Neural cell (in vitro differentiated cells): ENCODE measurements around the gene MYF6. TPM values are rescaled to one million over a fixed set of nuclear protein-coding genes. Genes with fewer than 3 reads are reported as not detected.

Experiments
- H2AFZ ChIP-seq: fragments of 200-600, 300-800 bp; sonication (generic), shearing (Covaris generic); 2 replicates; pipeline ENCODE4 v1.6.0; 2014; ENCODE audit warnings: low read depth, mild to moderate bottlenecking, antibody characterized with exemption, low read length, moderate library complexity
- H3F3A ChIP-seq: fragments of 200-600 bp; shearing (Covaris generic); 2 replicates; pipeline ENCODE4 v1.6.1; 2016; ENCODE audit warnings: mild to moderate bottlenecking, moderate library complexity, mixed read lengths, antibody characterized with exemption, low read length; ENCODE audit not compliant: insufficient read depth, poor library complexity, severe bottlenecking
- H3K27ac ChIP-seq: fragments of 200-600, 300-800 bp; sonication (generic), shearing (Covaris generic); 2 replicates; pipeline ENCODE4 v1.5.1; 2014; ENCODE audit warnings: mild to moderate bottlenecking, low read length, moderate library complexity
- H3K27me3 ChIP-seq: fragments of 300-800, 200-600 bp; sonication (generic), shearing (Covaris generic); 2 replicates; pipeline ENCODE4 v1.6.0; 2014; ENCODE audit warnings: mild to moderate bottlenecking, low read depth, low read length, moderate library complexity; ENCODE audit not compliant: insufficient read depth
- H3K36me3 ChIP-seq: fragments of 300-800, 200-600 bp; sonication (generic), shearing (Covaris generic); 2 replicates; pipeline ENCODE4 v1.5.1; 2014; ENCODE audit warnings: mild to moderate bottlenecking, antibody characterized with exemption, low read length, moderate library complexity; ENCODE audit not compliant: insufficient read depth
- H3K4me2 ChIP-seq: fragments of 300-800, 200-600 bp; sonication (generic), shearing (Covaris generic); 2 replicates; pipeline ENCODE4 v1.6.0; 2014; ENCODE audit warnings: mild to moderate bottlenecking, low read length
- H3K4me3 ChIP-seq: fragments of 300-800, 200-600 bp; sonication (generic), shearing (Covaris generic); 2 replicates; pipeline ENCODE4 v1.5.1; 2014; ENCODE audit warnings: mild to moderate bottlenecking, low read length, moderate library complexity
- H3K79me2 ChIP-seq: fragments of 200-600 bp; shearing (Covaris generic); replicated peaks from 2 replicates; pipeline ENCODE4 v1.6.0; 2014; ENCODE audit warnings: mild to moderate bottlenecking, low read length, moderate library complexity; ENCODE audit not compliant: insufficient read depth
- H3K9ac ChIP-seq: fragments of 300-800, 200-600 bp; sonication (generic), shearing (Covaris generic); 2 replicates; pipeline ENCODE4 v1.6.1; 2016; ENCODE audit warnings: mild to moderate bottlenecking, low read length, mixed read lengths
- H3K9me2 ChIP-seq: fragments of 200-600 bp; shearing (Covaris generic); 2 replicates; pipeline ENCODE4 v1.6.1; 2016; ENCODE audit warnings: mild to moderate bottlenecking, low read length, mixed read lengths; ENCODE audit not compliant: insufficient read depth
- H3K9me3 ChIP-seq: fragments of 200-600, 300-800 bp; sonication (generic), shearing (Covaris generic); 2 replicates; pipeline ENCODE4 v1.6.1; 2016; ENCODE audit warnings: mild to moderate bottlenecking, mixed run types, low read length, moderate library complexity, mixed read lengths
- H4K20me1 ChIP-seq: fragments of 200-600 bp; shearing (Covaris generic); 2 replicates; pipeline ENCODE4 v1.6.1; 2016; ENCODE audit warnings: mild to moderate bottlenecking, mixed run types; ENCODE audit not compliant: insufficient read depth
- EP300 ChIP-seq: fragments of 450-650 bp; conservative IDR thresholded peaks from 2 replicates; pipeline ENCODE4 v1.6.1; 2014; ENCODE audit warnings: antibody characterized with exemption, mild to moderate bottlenecking, moderate library complexity; ENCODE audit not compliant: poor library complexity, severe bottlenecking
- EZH2 ChIP-seq: fragments of 200-600, 300-800 bp; shearing (Covaris generic), sonication (generic); IDR thresholded peaks from 2 replicates; pipeline ENCODE4 v1.6.1; 2014; ENCODE audit warnings: antibody characterized with exemption, low read length, borderline replicate concordance, mild to moderate bottlenecking; ENCODE audit not compliant: insufficient read depth, poor library complexity, severe bottlenecking
- MXI1 ChIP-seq: fragments of 450-650 bp; conservative IDR thresholded peaks from 2 replicates; pipeline ENCODE4 v1.6.1; 2014; ENCODE audit warnings: antibody characterized with exemption, mild to moderate bottlenecking; ENCODE audit not compliant: poor library complexity, severe bottlenecking
- POLR2AphosphoS5 ChIP-seq: IDR thresholded peaks from 2 replicates; pipeline ENCODE4 v1.6.1; 2012
- RAD21 ChIP-seq: fragments of 450-650 bp; conservative IDR thresholded peaks from 2 replicates; pipeline ENCODE4 v1.6.1; 2014; ENCODE audit warnings: antibody characterized with exemption, mild to moderate bottlenecking, moderate library complexity
- SMC3 ChIP-seq: fragments of 450-650 bp; conservative IDR thresholded peaks from 2 replicates; pipeline ENCODE4 v1.6.1; 2014; ENCODE audit warnings: antibody characterized with exemption, mild to moderate bottlenecking, moderate library complexity; ENCODE audit not compliant: poor library complexity
- TAF1 ChIP-seq: IDR thresholded peaks from 2 replicates; pipeline ENCODE4 v1.6.1; 2012; ENCODE audit warnings: low read depth
- polyA plus RNA-seq: library from polyadenylated mRNA; depleted of rRNA; stranded (reverse); fragments of >200 nt; gene quantifications from 2 replicates; pipeline ENCODE4 v1.2.3, GENCODE V29; 2014
- TF ChIP-seq, protein P1 (sequence below): fragments of 450-650 bp; IDR thresholded peaks from 2 replicates; pipeline ENCODE4 v1.5.1; 2014; ENCODE audit warnings: antibody characterized with exemption, mild to moderate bottlenecking, moderate library complexity; ENCODE audit not compliant: poor library complexity, severe bottlenecking
- TF ChIP-seq, protein P2 (sequence below): IDR thresholded peaks from 2 replicates; pipeline ENCODE4 v1.6.1; 2012; ENCODE audit warnings: borderline replicate concordance

MYF6 gene
- polyA plus RNA-seq, 1 donor from 2014 or later, result not detected

DNA sequence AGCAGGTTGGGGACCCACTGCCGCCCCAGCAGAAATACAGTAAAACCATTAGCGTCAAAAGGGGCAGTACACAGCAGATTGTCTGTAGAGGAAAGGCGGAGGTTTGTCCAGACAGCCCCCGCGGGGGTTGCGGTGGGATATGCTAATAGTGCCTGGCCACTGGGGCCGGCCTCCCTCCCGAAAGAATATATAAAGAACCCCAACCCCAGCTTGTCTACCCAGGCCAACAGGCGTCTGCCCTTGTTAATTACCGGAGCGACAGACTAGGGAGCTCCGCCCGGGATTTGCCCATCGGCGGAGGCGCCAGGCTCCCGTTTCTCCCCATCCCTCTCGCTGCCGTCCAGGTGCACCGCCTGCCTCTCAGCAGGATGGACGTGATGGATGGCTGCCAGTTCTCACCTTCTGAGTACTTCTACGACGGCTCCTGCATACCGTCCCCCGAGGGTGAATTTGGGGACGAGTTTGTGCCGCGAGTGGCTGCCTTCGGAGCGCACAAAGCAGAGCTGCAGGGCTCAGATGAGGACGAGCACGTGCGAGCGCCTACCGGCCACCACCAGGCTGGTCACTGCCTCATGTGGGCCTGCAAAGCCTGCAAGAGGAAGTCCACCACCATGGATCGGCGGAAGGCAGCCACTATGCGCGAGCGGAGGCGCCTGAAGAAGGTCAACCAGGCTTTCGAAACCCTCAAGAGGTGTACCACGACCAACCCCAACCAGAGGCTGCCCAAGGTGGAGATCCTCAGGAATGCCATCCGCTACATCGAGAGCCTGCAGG is 9.4 kb downstream of the MYF6 start, which contains the start of gene MYF5:
Gene MYF5 (plus strand): TSS at position 217 of the 774 bp plus-strand sequence. CDS start 152 bp downstream, at position 369.
- no peaks in the 10 kb centered on the region for H3K79me2 ChIP-seq
- TF ChIP-seq, protein P1, sequence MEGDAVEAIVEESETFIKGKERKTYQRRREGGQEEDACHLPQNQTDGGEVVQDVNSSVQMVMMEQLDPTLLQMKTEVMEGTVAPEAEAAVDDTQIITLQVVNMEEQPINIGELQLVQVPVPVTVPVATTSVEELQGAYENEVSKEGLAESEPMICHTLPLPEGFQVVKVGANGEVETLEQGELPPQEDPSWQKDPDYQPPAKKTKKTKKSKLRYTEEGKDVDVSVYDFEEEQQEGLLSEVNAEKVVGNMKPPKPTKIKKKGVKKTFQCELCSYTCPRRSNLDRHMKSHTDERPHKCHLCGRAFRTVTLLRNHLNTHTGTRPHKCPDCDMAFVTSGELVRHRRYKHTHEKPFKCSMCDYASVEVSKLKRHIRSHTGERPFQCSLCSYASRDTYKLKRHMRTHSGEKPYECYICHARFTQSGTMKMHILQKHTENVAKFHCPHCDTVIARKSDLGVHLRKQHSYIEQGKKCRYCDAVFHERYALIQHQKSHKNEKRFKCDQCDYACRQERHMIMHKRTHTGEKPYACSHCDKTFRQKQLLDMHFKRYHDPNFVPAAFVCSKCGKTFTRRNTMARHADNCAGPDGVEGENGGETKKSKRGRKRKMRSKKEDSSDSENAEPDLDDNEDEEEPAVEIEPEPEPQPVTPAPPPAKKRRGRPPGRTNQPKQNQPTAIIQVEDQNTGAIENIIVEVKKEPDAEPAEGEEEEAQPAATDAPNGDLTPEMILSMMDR, result no peak
- TF ChIP-seq, protein P2, sequence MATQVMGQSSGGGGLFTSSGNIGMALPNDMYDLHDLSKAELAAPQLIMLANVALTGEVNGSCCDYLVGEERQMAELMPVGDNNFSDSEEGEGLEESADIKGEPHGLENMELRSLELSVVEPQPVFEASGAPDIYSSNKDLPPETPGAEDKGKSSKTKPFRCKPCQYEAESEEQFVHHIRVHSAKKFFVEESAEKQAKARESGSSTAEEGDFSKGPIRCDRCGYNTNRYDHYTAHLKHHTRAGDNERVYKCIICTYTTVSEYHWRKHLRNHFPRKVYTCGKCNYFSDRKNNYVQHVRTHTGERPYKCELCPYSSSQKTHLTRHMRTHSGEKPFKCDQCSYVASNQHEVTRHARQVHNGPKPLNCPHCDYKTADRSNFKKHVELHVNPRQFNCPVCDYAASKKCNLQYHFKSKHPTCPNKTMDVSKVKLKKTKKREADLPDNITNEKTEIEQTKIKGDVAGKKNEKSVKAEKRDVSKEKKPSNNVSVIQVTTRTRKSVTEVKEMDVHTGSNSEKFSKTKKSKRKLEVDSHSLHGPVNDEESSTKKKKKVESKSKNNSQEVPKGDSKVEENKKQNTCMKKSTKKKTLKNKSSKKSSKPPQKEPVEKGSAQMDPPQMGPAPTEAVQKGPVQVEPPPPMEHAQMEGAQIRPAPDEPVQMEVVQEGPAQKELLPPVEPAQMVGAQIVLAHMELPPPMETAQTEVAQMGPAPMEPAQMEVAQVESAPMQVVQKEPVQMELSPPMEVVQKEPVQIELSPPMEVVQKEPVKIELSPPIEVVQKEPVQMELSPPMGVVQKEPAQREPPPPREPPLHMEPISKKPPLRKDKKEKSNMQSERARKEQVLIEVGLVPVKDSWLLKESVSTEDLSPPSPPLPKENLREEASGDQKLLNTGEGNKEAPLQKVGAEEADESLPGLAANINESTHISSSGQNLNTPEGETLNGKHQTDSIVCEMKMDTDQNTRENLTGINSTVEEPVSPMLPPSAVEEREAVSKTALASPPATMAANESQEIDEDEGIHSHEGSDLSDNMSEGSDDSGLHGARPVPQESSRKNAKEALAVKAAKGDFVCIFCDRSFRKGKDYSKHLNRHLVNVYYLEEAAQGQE, result no peak
- TF ChIP-seq TAF1, result no peak
- TF ChIP-seq RAD21, result no peak
- TF ChIP-seq EP300, result no peak
- no peak for TF ChIP-seq SMC3
- TF ChIP-seq EZH2, result no peak
- no peak for TF ChIP-seq MXI1
- no peak for TF ChIP-seq POLR2AphosphoS5
- no peaks in the 10 kb centered on the region for H3K9me3 ChIP-seq
- no peak within 1 kb of the TSS for H2AFZ ChIP-seq
- H4K20me1 ChIP-seq, result no peaks in the 10 kb centered on the region
- H3K36me3 ChIP-seq, result no peaks in the 10 kb centered on the region
- no peak within 1 kb of the TSS for H3K9ac ChIP-seq
- no peaks in the 10 kb centered on the region for H3K9me2 ChIP-seq
- H3F3A ChIP-seq, result no peaks in the 10 kb centered on the region
- H3K27ac ChIP-seq, result no peak within 1 kb of the TSS
- no peak within 1 kb of the TSS for H3K4me2 ChIP-seq
- H3K4me3 ChIP-seq, result no peak within 1 kb of the TSS
- peaks cover 9% of the 10 kb centered on the region for H3K27me3 ChIP-seq

DNA sequence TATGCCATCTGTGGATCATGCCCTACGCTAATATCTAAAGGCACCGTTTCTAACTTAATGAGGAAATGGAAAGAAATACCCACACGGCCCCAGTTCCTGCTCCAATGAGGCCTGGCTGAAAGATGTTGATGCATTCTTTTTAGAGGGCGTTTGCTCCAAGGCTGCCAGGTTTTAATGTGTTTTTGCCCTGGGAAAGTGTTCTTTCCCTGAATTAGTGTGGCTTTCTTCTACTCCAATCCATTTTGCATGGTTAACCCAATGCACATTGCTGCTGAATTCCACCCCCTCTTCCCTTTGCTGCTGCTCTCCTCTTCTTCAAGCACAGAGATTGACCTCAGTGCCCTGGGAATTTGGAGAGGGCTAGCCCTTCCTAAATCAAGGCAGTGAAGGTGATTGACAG is 10.4 kb downstream of the MYF6 start:
- Histone ChIP-seq H3K9ac (no peak overlapping the region), H3F3A (no peaks in the 10 kb centered on the region), H3K79me2 (no peaks in the 10 kb centered on the region), H2AFZ (no peak overlapping the region), H3K9me3 (no peaks in the 10 kb centered on the region), H3K27me3 (peaks cover 9% of the 10 kb centered on the region), H3K4me2 (no peak overlapping the region), H3K36me3 (no peaks in the 10 kb centered on the region), H3K27ac (no peak overlapping the region), H3K9me2 (no peaks in the 10 kb centered on the region), H3K4me3 (no peak overlapping the region), H4K20me1 (no peaks in the 10 kb centered on the region)
- TF ChIP-seq, protein P2, result no peak
- TF ChIP-seq EP300 (no peak), RAD21 (no peak), POLR2AphosphoS5 (no peak), TAF1 (no peak), MXI1 (no peak)
- TF ChIP-seq, protein P1, result no peak
